Measurements from ENCODE around the gene DDTL.
"Not testable (repeated sequence)": the region's sequence is repeated elsewhere in the genome, so short reads cannot be mapped to it uniquely, and the experiment has no call there.

DDTL gene

DNA sequence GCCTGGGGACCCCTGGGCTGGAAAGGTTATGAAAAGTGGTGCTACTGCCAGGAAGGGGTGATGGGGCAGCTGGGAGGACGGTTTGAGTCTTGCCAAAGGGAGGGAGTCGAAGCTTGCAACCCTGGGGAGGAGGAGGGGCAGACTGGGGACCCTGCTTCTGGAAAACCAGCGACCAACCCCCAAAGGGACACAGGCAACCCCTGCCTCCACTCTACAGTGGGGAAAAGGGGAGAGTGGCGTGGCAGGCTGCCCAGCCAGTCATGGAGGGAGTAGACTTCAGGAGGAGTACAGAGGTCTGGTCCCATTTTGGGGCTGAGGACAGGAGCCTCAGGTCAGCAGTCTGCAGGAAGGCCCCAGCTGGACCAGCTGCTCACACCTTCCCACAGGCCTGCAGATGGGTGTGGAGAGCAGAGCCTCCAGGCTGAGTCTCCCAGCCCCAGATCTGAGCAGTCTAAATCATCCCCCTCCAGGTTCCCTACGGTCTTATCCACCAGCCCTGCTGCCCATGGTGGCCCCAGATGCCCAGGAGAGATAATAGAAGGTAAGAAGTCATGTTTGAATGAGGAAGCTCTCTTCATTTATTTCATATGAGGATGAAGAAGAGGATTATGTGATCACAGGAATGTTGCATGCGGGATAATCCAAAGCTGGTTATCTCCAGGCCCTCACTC is 4.3 kb downstream of the DDTL start:
- no peak for DNase-seq

DNA sequence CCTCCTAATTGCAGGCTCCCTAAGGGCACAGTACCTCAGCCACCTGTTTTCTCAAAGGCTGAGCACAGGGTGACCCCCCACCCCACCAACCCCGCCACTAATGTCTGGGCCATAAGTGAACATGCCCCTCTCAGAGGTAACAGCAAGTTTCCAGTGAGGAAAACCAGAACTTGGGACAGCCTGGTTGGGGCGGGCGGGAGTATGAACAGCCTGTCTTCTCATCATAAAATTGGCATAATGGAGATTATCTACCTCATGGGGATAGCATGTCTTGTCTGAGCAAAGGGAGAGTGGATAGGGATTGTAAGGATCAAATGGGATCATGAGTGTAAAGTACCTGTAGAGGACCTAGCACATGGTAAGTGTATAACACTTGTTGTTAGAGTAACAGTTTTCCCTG is 5.2 kb downstream of the DDTL start:
- not testable (repeated sequence) for DNase-seq

DNA sequence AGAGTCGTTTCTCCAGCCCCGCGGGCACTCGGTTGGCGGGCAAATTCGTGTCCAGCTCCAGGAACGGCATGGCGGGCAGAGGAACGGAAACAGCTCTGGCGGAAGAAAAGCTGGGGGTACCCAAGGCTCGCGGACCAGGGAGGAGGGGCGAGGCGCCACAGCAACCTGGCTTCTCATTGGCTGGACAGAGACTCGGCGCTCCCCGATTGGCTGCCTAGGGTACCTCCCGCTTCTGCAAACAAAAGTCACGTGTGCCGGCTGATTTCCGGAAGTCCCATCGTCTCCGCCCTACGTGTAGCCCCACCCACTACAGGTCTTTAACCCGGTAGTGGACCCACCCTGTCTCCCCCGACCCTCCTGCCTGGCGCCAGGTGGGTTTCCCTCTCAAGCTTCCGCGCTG is 7.7 kb downstream of the DDTL start, which contains the start of gene DDT:
Gene DDT (minus strand): TSS at position 97 of the 400 bp plus-strand sequence. CDS start 27 bp downstream, at position 70.
- not testable (repeated sequence) for DNase-seq

DNA sequence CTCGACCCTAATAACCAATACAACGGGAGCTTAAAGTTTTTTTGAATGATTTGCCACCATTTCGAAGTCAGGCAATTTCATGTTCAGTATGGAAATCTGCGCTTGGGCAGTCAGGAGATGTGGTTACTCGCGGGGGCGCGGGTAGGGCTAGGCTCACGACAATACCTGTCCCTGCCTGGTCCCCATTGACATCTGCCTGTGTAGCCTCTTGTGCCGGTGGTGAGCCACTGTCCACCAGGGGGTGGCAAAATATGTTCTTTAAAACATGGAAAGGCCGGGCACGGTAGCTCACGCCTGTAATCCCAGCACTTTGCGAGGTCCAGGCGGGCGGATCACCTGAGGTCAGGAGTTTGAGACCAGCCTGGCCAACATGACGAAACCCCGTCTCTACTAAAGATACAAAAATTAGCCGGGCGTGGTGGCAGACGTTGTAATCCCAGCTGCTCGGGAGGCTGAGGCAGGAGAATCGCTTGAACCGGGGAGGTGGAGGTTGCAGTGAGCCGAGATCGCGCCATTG is 8.2 kb downstream of the DDTL start:
- DNase-seq = not testable (repeated sequence)

DNA sequence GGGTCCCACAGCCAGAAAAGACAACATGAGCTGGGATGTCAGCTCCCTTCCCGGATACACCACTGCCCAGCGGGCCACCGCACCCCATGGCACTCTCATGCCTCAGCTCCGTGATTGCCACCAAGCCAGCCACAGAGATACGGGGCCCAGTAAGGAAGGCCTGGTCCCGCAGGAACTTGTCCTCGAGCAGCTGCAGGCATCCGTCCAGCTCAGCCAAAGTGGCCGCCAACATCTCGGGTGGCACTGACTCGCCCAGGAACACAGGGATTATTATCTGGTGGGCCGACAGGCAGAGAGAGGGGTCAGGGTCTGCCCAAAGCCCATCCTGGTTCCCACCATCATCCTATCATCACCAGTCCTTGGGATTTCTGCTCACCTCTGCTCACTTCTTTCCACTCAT is 10.6 kb downstream of the DDTL start:
- not testable (repeated sequence) for DNase-seq

DNA sequence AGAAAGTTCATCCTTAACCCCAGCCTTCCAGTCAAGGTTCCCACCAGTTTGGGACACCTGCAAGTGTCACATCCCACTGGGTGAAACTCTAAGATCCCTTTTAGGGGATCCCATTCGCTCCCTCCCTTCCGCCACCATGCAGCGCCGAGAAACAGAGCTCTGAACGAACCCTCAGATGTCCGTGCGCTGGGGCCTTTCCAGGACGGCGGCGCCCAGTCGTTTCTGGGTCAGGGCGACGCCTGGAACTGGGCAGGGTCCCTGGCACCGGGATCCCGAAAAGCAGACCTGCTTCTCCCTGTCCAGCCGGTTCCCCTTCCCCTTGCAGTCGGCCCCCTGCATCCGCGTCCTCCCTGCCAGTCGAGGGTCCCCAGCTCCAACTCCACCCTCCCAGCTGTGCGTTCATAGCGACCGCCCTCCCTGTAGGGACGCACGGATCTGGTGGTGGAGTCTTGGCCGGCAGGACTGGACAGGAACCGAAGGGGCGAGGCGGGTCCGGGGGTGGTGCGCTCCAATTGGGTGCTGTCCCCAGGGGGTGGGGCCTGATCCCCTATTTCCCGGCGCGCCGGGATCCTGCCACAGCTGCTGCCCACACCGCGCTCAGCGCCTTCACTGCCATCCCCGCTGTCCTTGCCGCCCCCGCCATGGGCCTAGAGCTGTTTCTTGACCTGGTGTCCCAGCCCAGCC is 13.0 kb downstream of the DDTL start, which contains the start of gene GSTT2:
Gene GSTT2 (plus strand): TSS at position 578 of the 684 bp plus-strand sequence.
- DNase-seq = not testable (repeated sequence)

DNA sequence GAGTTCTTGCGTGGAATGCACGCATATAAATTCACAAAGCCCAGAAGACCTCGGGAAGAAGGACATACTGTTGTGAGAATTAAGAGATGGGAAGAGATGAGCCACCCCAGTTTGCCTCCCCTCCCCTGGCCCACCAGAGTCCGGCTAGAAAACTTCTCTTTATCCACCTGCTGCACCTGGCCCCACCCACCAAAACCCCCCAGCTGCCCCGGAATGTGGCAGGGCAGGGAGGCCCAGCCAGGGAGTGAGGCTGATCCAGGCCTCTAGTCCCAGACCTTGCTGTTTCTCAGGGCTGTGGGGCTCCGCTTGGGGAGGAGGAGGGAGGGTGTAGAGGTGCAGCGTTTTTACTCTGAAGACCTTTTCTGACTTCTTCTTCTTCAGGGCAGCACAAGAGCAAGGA is 13.9 kb downstream of the DDTL start:
- DNase-seq = not testable (repeated sequence)

DNA sequence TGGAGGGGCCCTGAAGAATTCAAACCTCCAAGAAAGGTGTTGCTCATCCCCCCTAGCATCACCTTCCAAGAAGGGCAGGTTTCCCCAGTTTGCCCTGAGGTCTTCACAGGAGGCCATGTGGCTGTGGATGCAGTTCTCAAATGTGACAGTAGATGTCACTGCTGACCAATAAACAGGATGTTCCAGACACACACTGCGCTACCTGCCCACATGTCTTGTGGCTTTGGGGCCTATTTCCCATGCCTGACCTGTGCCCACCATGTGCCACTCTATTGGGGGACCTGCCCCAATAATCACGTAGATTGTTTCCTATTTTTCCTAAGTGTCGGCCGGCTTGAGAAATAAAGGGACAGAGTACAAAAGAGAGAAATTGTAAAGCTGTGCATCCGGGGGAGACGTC is 17.7 kb downstream of the DDTL start:
- DNase-seq = no peak

DNA sequence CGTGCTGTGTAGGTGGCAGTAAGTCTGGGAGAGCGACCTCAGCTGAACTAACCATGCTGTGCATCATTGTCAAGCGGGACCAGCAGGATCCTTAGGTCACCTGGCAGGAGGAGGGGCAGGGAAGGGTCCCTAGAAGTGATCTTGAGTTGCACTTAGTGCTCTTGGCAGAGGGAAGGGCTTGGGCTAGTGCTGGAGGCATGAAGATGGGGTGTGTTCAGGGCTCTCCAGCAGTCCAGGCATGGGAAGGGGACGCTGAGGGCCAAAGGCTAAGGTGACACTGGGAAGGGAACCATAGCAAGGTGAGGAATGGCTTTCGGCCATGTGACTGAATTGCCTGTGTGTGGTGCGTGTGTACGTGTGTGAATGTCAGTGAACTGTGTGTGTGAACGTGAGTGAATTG is 19.4 kb downstream of the DDTL start:
- not testable (repeated sequence) for DNase-seq

DNA sequence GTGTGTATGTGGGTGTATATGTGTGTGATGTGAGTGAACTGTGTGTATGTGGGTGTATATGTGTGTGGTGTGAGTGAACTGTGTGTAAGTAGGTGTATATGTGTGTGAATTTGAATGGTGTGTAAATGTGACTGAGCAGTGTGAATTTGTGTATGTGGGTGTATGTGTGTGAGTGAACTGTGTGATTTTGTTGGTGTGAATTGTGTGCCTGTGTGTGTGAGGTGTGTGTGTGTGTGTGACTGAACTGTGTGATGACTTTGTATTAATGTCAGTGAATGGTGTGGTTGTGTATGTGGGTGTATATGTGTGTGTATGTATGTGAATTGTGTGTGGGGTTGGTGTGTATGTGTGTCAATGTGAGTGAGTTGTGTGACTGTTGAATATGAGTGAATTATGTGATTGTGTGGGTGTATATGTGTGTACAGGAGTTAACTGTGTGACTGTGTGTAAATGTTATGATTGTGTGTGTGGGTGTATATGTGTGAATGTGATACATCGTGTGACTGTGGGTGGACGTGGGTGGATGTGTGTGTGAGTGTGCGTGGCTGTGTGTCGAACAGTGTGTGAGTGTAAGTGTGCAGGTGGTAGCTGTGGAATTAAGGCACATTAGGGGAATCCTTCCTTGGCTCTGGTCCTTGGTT is 20.0 kb downstream of the DDTL start:
- not testable (repeated sequence) for DNase-seq

DNA sequence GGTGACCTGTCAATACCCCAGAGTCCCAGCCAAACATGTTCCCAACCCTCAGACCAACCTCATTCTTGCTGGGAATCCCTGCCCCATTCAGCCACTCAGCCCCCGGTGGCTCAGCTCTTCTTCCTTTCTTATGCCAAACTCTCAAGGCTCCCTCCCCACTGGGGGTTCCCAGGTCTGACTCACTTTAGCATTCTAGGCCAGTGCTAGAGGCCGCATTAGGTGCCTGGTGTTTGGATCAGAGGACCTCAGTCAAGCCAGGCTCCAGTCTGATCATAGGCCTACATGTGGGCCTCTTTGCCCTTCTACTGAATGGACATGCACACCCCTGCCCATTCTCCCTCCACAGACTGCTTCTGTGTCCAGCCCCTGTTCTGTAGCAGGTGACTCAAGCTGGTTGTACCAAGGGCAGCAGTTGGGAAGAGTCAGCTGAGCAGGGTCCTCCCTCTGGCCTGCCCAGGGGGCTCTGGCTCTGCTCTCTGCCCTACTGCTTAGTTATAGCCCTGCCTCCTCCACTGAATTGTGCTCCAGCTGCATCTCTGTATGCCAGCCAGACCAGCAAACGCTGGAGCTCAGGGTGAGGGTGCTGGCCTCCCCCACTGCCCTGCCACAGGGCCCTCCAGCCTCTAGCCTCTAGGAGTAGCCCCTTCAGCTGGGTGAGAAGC is 23.0 kb downstream of the DDTL start:
- DNase-seq = not testable (repeated sequence)

DNA sequence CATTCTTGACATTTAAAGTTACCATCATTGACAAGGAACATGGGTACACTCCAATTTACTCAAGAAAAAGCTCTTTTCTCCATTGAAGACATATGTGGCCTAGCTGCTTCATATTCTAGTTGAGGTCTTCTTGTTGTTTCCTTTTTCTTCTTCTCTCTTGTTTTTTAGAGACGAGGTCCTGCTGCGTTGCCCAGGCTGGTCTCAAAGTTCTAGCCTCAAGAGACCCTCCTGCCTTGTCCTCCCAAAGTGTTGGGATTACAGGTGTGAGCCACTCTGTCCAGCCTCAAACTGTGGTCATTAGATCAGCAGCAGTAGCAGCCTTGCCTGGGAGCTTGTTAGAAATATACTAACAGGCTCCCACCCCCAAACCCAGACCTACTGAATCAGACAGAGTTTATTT is 26.4 kb downstream of the DDTL start:
- not testable (repeated sequence) for DNase-seq

DNA sequence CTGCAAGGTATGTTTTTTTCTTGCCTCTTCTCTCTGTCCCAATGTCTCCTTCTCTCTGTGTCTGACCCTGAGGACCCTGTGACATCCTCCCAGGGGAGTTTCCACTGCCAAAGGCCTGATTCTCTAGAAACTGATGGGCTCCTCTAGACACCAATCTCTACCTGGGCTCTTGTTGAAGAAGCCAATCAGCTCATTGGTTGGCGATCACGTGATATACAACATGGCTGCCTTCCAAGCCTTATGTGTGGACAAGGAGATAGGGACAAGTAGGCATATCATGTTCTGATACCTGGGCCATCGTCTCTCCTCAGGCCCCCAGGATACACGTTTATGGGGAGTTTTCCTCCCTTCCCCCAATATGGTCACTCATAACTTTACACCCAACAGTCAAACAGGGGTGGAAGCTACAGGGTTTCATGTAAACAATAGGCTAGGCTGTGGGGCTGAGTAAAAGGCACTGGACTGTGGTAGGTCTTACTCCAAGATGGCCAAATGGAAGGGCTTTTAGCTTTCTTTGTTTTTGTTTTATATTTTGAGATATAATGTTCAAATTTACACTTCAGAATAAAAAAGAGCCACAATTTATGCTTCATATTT is 27.0 kb downstream of the DDTL start:
- not testable (repeated sequence) for DNase-seq

DNA sequence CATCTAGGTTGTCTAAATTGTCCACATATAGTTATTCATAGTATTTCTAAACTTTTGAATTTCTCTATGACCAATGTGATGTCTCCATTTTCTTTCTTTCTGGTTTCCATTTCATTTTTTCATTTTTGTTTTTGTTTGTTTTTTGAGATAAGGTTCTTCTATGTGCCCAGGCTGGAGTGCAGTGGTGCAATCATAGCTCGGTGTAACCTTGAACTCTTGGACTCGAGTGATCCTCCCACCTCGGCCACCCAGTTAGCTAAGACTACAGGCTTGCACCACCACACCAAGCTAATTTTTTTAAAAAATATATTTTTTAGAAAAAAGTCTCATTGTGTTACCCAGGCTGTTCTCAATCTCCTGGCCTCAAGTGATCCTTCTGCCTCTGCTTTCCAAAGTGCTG is 30.4 kb downstream of the DDTL start:
- no peak for DNase-seq

DNA sequence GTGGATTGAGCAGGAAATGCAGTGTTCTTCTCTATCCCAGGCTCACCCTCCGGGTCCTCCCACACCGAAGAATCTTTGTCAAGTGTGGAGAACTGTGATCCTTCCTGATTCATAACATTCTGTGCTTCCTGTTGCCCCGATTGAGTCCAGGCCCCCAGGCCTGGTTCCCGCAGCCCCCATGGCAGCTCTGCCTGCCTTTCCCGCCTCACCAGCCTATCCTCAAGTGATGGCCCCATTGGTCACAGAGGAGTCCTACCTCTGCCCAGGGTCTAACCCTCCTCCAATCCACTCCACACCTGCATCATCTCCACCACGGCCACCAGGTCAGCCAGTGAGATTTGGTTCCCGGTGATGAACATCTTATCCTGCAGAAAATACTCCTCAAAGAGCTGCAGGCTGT is 33.1 kb downstream of the DDTL start:
- DNase-seq = not testable (repeated sequence)

DNA sequence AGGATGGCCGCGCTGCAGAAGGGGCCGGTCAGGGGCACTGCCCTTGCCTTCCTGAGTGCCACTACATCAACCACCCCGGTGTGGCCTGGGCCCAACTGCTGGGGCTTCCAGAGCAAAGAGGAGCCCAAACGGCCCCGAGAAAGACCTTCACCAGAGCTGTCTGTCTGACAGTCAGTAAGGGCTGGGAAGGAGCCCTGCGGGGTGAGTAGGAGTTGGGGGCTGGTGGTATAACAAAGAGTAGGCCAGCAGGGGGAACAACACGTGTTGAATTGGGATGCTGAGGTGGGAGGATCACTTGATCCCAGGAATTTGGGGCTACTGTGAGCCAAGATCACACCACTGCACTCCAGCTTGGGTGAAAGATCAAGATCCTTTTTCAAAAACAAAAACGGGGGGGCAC is 34.6 kb downstream of the DDTL start:
- no peak for DNase-seq

DNA sequence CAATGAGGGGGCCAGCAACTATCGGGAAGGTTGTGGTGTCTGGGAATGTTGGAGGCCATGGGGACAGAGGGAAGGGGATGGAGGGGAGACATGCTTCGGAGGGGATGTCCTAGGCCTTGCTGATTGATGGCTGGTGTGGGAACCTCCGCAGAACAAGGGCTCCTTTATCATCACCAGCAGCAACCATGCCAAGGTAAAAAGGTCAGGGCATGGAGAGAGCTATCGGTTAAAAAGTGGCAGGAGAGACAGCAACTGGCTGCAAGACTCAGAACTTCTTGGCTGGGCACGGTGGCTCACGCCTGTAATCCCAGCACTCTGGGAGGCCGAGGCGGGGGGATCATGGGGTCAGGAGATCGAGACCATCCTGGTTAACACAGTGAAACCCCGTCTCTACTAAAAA is 35.6 kb downstream of the DDTL start:
- DNase-seq = no peak

DNA sequence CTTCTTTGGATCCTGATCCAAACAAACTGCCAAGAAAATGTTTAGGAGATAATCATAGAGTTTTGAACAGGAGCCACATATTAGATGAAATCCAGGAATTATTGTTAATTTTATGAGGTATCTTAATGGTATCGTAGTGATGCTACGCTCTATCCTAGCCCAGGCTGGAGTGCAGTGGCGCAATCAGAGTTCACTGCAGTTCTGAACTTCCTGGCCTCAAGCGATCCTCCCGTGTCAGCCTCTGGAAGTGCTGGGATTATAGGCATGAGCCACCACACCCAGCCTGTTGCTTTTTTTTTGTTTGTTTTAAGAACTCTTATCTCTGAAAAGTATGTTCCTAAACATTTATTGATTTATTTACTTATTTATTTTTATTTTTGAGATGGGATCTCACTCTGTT is 36.2 kb downstream of the DDTL start:
- no peak for DNase-seq

DNA sequence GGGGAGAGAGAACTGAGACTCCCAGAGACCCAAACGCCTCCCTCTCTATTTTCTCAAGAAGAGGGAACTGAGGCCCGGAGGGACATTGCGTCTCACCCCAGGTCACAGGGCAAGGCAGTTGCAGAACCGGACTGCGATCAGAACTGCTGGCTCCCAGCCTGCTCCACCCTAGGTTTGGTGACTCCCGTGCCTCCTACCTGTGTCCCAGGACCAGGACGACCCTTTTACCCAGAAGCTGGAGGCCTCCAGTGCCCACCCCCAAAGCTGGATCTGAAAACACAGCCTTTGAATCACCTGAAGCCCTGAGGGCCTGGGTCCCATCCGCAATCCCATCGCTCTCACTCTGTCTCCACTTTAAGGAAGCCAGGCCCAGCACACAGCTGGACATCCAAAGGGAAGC is 37.2 kb downstream of the DDTL start:
- DNase-seq = no peak

DNA sequence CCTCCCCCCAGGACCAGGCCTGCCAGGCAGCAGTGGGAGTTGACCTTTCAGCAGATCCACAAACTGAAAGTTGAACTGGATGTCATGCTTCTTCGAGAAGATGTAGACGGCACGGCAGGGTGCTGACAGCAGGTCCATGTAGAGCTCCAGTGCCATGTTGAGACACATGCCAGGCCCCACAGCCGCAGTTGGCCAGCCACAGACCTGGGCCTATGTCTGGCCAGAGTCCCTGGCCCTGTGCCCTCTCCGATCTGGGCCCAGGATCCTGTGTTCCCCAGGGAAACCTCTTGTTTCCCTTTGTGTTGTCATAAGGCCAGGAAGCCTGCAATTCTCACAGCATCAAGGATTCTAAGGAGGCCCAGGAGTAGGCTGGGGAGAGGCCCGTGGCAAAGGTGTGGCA is 38.5 kb downstream of the DDTL start, which contains the start of gene GSTT4:
Gene GSTT4 (minus strand): TSS at position 253 of the 400 bp plus-strand sequence. CDS start 97 bp downstream, at position 156.
- DNase-seq = no peak

DNA sequence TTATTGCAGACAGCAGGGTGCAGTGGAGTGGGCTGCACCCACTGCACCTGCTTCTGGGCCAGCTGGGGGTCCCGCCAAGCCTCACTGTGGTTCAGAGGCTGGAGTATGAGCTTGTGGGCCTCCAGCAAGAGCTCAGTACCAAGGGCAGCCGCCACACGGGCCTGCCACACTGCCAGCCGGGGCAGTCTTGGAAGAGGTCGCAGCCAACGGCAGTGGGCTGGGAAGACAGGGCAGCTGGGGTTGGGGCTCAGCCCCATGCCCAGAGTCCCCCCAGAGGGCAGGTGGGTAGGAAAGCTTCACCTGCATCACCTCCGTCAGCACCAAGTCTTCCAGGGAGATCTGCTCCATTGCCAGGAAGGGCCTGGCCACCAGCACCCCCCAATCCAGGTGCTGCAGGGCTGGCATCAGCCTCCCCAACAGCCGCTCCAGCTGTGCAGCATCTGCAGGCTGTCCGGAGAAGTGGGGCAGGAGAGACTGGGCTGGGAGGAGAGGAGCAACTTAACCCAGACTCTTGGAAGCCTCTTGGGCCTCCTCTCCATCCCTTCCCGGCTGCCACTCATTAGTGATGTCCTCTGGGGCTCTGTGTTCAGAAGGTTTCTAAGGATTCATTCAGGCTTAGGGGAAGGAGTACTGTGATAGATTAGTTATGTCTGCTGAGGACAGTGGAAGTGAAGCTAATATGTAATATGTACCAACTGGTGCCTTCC is 39.7 kb downstream of the DDTL start:
- DNase-seq = no peak

DNA sequence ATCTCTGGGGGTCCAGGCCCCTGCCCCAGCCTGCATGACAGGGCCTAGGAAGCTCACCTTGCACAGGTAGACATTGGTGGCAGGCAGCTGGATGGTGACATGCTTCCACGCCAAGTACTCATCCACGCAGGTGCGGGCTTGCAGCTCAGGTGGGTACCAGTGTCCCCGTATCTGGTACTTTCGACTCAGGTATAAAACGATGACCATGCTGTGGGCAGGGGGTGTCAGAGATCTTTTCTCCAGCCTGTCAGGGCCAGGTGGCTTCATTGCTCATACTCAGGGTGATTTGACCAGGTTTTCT is 40.2 kb downstream of the DDTL start:
- DNase-seq = no peak

Measured in NCI-H187 treated with DMSO at 0.1 percent for 48 hours (cell line).